SHP77 treated with DMSO at 0.1 percent for 48 hours (cell line): Measurements from ENCODE around the gene PRPF31.

Source experiments
- DNase-seq: peaks from one replicate; lab custom pipeline; 2025; lab: John Stamatoyannopoulos, UW

PRPF31 gene

GRCh38 chr19:54142166-54142780 is 26.7 kb downstream of the PRPF31 start:
- DNase-seq = no peak

DNA sequence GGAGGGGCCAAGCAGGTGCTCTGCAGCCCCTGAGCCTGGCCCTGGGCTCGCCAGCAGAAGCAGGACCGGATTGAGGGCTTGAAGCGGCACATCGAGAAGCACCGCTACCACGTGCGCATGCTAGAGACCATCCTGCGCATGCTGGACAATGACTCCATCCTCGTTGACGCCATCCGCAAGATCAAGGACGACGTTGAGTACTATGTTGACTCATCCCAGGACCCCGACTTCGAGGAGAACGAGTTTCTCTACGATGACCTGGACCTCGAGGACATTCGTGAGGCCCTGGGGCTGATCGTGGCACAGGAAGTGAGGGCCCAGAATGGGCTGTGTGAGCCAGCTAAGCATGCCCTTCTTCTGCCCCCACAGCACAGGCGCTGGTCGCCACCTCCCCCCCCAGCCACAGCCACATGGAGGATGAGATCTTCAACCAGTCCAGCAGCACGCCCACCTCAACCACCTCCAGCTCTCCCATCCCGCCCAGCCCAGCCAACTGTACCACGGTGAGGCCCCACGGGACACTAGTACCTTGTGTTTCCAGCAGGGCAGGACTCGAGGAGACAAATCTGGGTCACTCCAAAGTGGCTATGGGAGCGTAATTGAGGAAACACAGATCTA is 30.1 kb downstream of the PRPF31 start:
- no peak for DNase-seq

GRCh38 chr19:54147676-54148075 is 32.1 kb downstream of the PRPF31 start:
- DNase-seq = no peak

GRCh38 chr19:54148158-54148557 is 32.6 kb downstream of the PRPF31 start:
- no peak for DNase-seq

GRCh38 chr19:54149021-54149812 is 33.7 kb downstream of the PRPF31 start:
- no peak for DNase-seq

DNA sequence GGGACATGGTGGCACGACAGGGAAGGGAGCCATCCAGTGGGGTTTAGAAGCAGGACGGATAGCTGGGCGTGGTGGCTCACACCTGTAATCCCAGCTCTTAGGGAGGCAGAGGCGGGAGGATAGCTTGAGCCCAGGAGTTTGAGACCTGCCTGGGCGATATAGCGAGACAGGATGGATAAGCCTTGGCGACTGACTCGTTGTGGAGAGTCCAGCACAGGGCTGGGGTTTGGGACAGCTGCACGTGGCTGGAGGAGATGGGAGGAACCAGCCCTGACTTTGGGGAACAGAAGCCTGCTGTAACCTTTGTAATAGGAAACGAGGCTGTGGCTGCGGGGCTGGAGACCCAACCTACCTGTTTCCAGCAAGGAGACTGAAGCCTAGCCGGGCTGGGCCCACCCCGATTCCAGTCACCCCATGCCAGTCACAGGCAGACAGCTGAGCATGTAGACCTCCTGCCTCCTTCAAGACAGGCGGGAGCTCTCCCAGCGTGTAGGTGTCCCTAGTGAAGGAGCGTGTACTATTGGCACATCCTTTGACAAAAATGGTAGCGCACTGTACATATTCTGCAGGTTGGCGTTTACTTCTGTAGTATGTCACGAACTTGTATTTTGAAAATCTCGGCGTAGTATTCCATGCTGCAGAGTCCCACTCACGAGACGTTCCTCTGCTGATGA is 35.9 kb downstream of the PRPF31 start:
- no peak for DNase-seq

DNA sequence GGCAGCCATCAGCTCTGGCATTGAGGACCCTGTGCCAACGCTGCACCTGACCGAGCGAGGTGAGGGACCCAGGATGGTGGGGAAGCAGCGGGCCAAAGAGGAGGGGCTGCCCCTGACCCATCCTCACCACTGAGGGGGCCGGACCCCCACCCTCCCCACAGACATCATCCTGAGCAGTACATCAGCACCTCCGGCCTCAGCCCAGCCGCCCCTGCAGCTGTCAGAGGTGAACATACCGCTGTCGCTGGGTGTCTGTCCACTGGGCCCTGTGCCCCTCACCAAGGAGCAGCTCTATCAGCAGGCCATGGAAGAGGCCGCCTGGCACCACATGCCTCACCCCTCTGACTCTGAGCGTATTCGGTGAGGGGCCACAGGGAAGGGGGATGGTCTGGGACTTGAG is 36.7 kb downstream of the PRPF31 start:
- DNase-seq = no peak

GRCh38 chr19:54152878-54153524 is 37.4 kb downstream of the PRPF31 start:
- DNase-seq = no peak

DNA sequence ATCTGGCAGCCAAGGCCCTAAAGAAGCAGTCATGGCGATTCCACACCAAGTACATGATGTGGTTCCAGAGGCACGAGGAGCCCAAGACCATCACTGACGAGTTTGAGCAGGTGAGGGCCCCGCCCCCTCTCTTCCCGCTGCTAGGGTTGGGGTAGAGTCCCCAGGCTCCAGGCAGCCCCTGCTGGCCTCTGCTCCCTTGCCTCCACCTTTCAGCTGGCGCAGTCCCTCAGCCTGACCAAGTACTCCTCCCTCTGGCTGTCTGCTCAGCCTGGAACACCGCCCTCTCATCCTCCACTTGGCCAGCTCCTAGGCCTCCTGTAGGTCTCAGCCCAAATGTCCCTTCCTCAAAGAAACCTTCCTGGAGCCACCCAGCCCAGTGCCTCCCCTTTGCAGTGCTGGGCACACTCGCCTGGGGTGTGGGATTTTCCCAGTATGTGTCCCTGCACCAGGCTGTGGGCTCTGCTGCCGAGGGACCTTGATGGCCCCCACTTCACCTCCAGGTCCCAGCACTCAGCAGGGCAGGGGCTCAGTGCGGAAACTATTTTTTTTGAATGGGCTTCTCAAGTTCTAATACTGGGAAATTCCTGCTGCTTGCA is 38.3 kb downstream of the PRPF31 start:
- no peak for DNase-seq

DNA sequence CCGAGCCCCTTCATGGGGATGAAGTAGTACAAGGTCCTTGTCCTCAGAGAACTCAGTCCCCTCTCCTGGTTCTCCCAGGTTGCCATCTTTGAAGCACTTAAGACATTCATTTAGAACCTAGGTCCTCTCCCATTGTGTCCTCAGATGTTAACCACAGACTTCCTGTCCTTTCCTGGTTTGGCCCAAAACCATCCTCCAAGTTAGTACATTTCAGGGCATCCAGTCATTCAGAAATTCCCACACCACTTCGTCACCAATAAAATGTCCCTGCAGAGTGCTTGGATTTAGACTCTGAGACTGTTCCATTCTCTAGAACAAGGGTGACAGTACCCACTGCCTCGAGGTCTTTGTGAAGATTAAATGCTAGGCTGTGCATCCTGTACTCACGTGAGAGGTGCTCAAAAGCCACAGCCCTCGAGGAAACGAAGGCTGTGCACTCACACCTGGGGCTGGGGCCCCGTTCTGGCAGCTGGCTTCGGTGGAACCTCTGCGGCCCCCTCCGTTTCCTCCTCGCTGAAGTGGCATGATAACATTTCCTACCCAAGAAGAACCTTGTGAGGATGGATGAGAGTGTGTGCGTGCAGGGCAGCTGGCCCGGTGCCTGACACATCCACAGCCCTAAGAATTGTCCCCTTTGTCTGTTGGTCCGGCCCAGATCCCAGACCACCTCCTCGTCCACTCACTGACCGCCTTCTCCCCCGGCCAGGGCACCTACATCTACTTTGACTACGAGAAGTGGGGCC is 39.2 kb downstream of the PRPF31 start:
- no peak for DNase-seq

- no peak for DNase-seq
These were observed 40.1 kb downstream of the PRPF31 start for GRCh38 chr19:54155694-54156093.

DNA sequence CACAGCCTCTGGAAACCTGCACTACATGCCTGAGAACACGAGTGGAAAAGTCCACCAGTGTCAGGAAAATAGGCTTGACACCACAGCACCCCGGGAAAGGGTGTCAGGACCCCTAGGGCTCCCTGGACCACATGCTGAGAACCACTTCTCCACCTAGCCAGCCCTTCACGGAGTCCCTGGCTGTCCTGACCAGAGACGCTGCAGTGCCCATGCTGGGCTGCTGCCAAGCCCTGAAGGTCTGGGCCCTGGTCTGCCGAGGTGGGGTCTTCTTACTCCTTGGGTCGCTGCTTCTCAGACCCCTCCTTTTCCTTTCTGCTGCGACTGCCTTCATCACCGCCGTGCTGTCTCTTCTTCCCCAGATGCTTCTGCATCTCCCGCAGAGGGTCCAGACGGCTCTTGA is 40.9 kb downstream of the PRPF31 start:
- DNase-seq = no peak

- no peak for DNase-seq
These were observed 41.4 kb downstream of the PRPF31 start for GRCh38 chr19:54156953-54157352.

DNA sequence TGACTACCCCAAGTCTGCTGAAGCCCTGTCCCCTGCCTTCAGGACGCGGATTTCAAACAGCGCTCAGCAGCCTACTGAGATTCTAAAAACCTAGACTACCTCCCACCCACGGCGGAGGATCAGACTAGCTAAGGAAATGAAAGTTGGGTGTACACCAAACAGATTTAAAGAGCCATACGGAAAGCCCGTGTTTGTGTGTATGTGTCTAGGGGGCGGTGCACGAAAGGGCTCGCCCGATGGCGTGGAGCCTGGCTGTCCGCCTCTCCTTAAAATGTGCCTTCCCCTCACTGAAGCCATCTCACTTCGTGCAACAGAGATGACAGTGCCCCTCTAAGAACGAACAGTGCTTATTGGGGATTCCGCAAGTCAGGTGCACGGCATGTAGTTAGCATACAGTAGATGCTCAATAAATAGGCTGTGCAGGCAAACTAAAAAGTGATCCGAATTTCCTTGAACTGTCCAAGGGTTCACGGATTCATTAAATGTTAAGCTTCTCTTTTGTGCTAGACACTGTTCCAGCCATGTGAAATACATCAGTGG is 43.3 kb downstream of the PRPF31 start:
- DNase-seq = no peak

GRCh38 chr19:54159352-54160181 is 44.0 kb downstream of the PRPF31 start, which contains the start of gene LENG1:
TSS of gene LENG1 (minus strand) at chr19:54159721. CDS start at chr19:54159695, 26 bp downstream.
- DNase-seq = peak; percentile 99

- DNase-seq = no peak
These were observed 44.7 kb downstream of the PRPF31 start for GRCh38 chr19:54160182-54160811.

GRCh38 chr19:54160854-54161253 is 45.3 kb downstream of the PRPF31 start:
- no peak for DNase-seq

- peak; percentile 53 for DNase-seq
These were observed 46.8 kb downstream of the PRPF31 start for GRCh38 chr19:54162241-54162805.

GRCh38 chr19:54162884-54163283 is 47.3 kb downstream of the PRPF31 start:
- no peak for DNase-seq
